ENCODE results near the gene MMAB.
A peak's percentile ranks its signal among the peaks of the same experiment; 100 is the strongest.

The MMAB gene

DNA sequence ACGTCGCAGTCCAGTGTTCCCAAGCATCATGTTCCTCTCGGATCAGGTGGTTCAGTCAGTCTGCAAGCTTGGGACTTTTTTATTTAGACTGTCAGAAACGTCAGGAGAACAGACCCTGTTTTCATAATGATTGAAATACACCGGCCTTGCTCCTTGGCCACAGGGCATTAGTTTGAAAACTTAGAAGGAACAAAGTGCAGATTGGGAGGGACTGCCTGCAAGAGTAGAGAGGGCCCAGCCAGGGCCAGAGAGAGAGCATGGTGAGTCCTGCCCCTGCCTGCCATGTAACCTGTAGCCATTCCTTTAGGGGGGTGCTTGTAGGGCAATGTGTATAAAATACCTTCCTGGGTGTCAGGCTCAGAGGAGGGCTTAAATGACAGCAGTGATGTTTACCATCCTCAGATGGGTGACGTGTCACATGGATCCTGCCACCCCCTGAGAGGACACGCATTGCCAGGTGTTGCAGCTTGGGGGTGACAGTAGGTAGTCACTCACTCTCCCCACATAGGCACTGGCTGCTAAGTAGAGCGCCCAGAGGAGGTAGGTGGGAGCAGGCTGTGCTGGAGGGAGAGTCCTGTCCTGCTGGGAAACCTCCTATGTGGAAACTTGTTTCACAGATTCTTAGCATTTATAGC lies 45.7 kb downstream of the MMAB start:
- no peak for DNase-seq
- in situ Hi-C loops (cut with MboI; ENCODE audit: low pct_unique_long_range_greater_than_20kb, low sequenced_read_pairs), result loop anchor here (10.0 kb wide), 1 partner anchor 247 kb away; no protein-coding TSS in a partner anchor

DNA sequence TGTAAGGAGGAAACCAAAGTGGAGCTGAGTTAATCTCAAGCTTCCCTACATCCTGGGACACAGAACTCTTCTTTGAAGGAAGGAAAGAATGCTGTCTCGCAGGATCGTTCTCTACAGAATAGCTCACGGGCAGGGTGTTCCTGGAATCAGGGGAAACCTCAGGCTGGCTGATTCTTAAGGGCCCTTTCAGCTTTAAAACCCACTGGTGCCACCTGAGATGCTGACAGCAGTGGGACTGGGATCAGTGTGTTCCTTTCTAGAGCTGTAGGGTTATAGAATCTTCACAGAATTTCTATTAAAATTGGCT lies 48.1 kb downstream of the MMAB start:
- in situ Hi-C loops (cut with MboI; ENCODE audit: low pct_unique_long_range_greater_than_20kb, low sequenced_read_pairs), result loop anchor here (10.0 kb wide), 1 partner anchor 250 kb away; no protein-coding TSS in a partner anchor
- no peak for DNase-seq

DNA sequence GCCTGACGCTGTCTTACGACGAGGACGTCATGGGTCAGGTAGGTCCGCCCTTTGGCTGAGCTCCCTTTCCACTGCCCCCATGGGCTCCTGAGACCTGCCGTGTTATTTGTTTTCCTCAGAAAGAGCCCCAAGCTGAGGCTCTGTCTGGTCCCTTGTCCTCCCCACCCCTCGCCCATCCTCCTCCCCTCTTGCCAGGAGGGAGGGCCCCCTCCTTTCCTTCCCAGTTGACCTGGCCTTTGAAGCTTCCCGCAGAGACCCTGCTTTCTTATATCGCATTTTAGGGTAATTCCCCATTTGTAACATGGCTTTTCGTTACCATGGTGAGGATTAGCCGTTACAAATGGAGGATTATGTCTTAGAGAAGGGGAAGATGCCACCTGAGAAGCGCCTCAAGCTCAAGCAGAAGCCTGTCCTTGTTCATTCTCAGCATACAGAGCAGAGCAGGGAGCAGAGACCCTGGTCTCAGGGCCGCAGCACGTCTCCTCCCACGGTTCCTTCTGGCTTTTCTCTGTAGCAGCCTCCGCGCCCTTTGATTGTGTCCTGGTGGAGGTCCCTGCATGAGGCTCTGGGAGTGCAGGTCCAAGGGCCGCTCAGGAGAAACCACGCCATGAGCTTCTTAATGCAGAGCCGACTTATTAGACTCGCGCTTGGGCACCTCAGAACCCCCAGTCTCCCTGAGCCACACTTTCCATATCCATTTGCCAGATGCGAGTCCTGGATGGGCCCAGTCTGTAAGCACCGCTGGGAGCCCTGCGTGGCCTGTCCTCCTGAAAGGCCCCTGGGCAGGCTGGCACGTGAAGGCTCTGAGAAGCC lies 48.6 kb downstream of the MMAB start:
- no peak for DNase-seq
- in situ Hi-C loops (cut with MboI; ENCODE audit: low pct_unique_long_range_greater_than_20kb, low sequenced_read_pairs), result loop anchor here (10.0 kb wide), 1 partner anchor 250 kb away; no protein-coding TSS in a partner anchor

DNA sequence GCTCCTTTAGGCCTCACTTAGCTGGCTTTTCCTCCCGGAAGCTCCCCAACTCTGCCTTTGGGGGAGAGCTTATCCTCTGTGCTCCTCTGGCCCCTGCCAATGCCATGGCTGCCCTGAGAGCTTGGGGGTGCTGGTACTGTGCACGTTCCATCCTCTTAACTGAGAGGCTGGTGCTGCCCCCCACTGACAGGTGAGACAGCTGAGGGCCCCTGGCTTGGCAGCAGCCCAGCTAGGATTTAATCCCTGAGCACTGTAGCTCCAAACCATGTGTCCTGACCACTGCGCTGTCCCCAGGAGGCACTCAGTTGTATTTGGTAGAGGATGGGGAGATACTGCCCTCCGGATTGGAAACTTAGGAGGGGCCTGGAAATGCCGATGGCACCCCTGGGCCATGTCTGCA lies 49.8 kb downstream of the MMAB start:
- in situ Hi-C loops (cut with MboI; ENCODE audit: low pct_unique_long_range_greater_than_20kb, low sequenced_read_pairs), result loop anchor here (10.0 kb wide), 1 partner anchor 251 kb away; no protein-coding TSS in a partner anchor
- DNase-seq, result no peak

DNA sequence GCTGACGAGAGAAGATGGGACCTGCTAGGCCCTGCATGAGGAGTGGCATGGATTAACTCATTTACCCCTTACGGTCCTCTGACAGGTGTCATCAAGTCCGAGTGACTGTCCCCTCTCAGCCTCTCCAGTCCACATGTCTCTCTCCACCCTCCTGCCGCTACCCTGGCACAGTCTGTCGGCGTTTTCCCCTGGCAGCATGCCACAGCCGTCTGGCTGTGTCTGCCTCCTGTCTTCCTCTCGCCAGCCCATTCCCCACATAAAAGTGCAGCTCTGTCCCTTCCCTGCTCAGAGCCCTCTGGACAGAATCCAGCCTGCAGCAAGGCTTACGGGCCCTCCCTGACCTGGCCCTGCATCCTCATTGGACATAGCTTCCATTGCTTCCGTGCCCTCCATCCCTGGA lies 50.2 kb downstream of the MMAB start:
- DNase-seq, result no peak
- in situ Hi-C loops (cut with MboI; ENCODE audit: low pct_unique_long_range_greater_than_20kb, low sequenced_read_pairs), result loop anchor here (10.0 kb wide), 1 partner anchor 252 kb away; no protein-coding TSS in a partner anchor

DNA sequence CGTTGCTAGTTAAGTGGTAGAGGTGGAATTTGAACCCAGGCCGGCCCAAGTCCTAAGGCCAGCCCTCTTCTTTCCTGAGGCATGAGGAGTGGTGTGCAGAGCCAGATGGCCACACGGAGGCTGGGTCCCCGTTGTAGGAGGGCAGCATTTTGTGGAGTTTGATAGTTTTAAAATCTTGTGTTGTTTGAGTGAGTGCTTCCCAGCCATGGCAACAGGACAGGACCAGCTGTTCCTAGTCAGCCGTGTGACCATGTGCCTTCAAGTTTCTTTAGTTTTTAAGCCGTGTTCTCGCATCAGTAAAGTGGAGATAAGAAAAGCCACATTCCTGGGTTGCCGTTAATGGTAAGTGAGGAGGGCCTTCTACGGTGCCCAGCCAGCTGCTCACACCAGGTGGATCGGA lies 51.5 kb downstream of the MMAB start:
- in situ Hi-C loops (cut with MboI; ENCODE audit: low pct_unique_long_range_greater_than_20kb, low sequenced_read_pairs), result loop anchor here (10.0 kb wide), 1 partner anchor 253 kb away; no protein-coding TSS in a partner anchor
- no peak for DNase-seq

DNA sequence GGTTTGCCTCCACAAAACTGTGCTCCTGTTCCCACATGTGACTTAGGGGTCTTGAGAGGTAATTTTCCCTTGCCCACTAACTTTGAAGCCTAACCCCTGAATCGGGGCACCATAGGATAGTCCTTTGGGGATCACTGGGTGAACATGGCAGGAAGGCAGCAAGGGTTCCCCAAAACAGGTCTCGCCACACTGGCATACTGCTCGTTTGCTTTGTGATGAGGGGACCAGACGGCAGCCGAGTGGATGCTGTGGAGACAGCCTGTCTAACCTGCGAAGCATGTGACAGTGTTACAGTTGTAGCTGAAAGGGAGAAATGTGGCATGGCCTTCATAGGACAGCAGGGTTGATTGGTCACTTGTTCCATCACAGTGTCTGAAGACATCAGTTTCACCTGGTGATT lies 53.5 kb downstream of the MMAB start:
- in situ Hi-C loops (cut with MboI; ENCODE audit: low pct_unique_long_range_greater_than_20kb, low sequenced_read_pairs), result loop anchor here (10.0 kb wide), 1 partner anchor 255 kb away; no protein-coding TSS in a partner anchor

DNA sequence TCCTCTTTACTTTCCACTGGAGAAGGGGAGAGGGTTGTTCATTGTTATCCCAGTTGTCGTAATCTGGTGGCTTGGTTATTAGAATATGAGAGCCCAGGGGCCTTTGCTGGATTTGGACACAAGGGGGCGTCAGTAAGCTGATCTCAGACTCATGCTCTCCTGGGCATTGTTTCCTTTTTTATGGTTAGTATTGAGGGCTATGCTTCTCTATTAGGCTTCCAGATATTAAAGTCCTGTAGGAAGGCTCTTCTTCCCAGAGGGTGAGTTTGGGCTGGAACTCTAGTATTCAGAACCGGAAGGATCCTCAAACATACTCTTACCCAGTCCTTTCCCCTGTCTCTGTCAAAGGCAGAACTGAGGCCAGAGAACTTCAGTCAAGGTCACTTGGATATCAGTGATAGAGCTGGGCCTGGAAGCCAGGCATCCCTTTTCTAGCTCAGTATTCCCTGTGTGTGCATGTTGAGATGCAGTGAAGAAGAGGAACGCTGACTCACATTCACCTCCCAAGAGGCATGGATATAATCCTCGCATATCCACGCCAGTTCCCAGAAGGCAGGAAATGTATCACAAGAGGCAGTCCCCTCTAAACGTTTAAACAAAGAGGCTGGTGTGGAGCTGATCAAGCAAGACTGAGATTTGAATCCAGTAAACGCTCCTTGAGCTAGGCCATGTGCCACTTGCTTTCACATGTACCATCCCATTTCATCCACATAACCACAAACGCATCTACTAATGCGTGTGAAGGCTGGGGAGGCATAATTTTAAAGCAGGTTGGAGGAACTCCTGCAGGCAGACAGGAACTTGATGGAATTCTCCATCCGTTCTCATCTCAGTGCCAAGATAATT lies 54.3 kb downstream of the MMAB start:
- peak; percentile 72 for DNase-seq
- in situ Hi-C loops (cut with MboI; ENCODE audit: low pct_unique_long_range_greater_than_20kb, low sequenced_read_pairs), result no loop called here

More for the DNA sequence above, 53.5 kb downstream of the MMAB start:
- no peak for DNase-seq

DNA sequence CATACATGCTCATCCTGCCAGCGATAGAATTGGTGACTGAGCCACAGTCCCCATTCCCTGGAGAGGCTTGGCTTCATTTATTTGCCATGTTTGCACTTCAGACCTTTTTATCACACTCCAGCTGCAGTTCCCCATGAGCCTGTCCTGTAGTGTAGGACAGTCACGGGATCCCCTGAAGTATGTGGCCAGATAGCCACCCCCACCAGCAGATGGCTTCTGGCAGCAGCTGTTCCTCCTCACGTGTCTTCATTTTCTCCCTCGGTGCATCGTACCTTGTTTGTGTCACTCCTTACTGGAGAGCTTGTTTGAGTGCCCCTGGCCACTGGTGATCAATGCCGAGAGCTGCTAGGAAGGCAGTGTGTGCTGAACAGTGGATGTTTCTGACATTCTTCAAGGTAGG lies 55.7 kb downstream of the MMAB start:
- in situ Hi-C loops (cut with MboI; ENCODE audit: low pct_unique_long_range_greater_than_20kb, low sequenced_read_pairs), result no loop called here
- no peak for DNase-seq

DNA sequence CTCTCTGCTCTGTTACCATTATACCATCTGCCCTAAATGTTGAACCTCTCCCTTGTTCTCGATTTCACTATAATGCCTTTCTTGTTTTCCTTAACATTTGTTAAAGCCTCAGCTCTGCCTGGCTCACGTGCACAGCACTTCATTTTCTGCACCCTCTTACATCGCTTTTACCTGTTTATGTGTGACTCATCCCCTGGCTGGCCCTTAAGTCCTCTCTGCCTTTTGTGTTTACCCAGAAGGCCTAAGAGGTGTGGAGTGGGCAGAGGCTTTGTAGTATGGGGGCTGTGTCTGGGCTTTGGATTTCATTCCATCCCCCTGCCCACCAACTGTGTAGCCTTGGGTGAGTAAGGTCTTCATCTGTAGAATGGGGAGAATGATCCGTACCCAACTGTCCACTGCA lies 59.3 kb downstream of the MMAB start:
- no peak for DNase-seq
- in situ Hi-C loops (cut with MboI; ENCODE audit: low pct_unique_long_range_greater_than_20kb, low sequenced_read_pairs), result no loop called here

DNA sequence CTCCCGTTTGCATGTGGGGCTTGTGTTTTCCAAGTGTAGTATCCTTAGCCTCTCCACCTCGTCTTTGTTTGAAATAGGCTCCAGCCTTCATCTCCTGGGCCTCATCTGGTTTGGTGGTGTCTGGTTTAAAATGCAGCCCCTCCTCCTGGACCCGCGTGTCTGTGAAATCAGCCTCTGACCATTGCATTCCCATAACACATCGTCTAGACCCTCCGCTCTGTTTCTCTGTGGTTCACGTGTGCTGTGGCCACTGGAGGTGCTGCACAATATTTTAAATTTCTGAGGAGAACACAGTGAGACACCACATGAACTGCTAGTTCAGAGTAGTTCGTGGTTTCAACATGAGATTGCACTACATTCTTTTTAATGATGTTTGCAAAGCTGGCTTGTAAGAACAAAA lies 60.3 kb downstream of the MMAB start:
- in situ Hi-C loops (cut with MboI; ENCODE audit: low pct_unique_long_range_greater_than_20kb, low sequenced_read_pairs), result no loop called here
- no peak for DNase-seq

DNA sequence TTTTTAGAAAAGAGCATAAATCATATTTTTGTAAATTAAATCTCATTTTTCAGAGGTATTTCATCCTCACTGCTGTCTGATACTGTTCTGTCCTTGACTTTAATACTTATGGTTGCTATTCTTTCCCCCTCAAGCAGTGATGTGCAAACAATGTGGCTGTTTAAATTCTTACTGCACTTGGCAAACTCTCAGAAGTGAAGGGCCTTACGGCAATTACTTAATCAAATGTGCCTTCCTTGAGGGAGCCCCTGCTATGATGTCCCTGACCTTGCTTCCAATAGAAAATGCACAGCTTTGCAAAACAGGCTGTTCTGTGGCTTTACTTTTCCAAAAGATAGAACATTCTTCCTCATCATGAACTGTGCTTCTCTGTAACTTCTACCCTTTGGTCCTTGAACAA lies 60.7 kb downstream of the MMAB start:
- DNase-seq, result no peak
- in situ Hi-C loops (cut with MboI; ENCODE audit: low pct_unique_long_range_greater_than_20kb, low sequenced_read_pairs), result no loop called here

DNA sequence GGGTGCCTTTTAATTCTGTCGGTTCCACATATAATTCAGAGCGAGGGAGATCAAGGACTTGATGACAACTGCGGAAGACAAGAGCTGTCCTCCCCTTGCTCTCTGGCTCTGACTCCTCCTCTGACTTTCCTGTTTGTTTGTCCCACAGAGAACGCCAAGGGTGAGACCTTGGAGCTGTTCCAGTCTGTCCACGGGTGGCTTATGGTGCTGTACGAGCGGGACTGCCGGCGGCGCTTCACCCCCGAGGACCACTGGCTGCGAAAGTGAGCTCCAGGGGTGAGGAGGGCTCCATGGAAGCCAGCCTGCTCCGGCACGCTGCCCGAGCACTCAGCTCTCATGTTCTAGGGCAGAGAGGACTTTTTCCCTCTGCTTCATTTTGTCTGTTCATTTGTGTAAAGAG lies 63.1 kb downstream of the MMAB start:
- no peak for DNase-seq

DNA sequence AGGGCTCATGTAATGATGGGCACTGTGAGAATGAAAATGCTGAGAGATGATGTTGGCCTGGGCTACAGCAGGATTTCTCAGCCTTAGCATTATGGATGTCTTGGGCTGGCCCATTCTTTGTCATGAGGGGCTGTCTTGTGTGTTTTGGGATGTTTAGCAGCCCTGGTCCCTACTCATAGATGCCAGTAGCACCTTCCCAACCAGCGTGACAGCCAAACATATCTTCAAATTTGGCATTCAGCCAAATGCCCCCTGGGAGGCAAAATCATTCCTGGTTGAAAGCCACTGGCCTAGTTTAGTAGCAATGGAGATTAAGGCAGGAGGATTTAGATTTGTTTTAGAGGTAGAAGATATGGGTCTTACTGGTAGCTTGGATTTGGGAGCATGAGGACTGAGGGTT lies 69.2 kb downstream of the MMAB start:
- in situ Hi-C loops (cut with MboI; ENCODE audit: low pct_unique_long_range_greater_than_20kb, low sequenced_read_pairs), result no loop called here
- DNase-seq, result no peak

More for the DNA sequence above, 63.1 kb downstream of the MMAB start:
- in situ Hi-C loops (cut with MboI; ENCODE audit: low pct_unique_long_range_greater_than_20kb, low sequenced_read_pairs), result no loop called here

All from KBM-7 (cell line).